GM12801 (cell line): ENCODE data around the gene SELENOI.

Source experiments
- TF ChIP-seq, protein P1 (sequence below): IDR thresholded peaks from one replicate; pipeline ENCODE4 v1.5.1; 2011; ENCODE audit warnings: control low read depth; ENCODE audit not compliant: insufficient read length; ENCODE audit errors: extremely low read depth

Gene SELENOI

DNA sequence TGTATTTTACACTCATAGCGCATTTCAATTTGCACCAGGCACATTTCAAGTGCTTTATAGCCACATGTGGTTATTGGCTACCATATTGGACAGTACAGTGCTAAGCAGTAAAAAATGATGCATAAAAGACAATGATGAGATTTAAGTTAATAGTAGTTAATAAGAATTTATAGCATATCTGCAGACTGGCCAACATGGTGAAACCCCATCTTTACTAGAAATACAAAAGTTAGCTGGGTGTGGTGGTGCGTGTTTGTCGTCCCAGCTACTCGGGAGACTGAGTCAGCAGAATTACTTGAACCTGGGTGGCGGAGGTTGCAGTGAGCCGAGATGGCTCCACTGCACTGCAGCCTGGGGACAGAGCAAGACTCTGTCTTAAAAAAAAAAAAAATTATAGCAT is 65.5 kb downstream of the SELENOI start:
- TF ChIP-seq, protein P1, sequence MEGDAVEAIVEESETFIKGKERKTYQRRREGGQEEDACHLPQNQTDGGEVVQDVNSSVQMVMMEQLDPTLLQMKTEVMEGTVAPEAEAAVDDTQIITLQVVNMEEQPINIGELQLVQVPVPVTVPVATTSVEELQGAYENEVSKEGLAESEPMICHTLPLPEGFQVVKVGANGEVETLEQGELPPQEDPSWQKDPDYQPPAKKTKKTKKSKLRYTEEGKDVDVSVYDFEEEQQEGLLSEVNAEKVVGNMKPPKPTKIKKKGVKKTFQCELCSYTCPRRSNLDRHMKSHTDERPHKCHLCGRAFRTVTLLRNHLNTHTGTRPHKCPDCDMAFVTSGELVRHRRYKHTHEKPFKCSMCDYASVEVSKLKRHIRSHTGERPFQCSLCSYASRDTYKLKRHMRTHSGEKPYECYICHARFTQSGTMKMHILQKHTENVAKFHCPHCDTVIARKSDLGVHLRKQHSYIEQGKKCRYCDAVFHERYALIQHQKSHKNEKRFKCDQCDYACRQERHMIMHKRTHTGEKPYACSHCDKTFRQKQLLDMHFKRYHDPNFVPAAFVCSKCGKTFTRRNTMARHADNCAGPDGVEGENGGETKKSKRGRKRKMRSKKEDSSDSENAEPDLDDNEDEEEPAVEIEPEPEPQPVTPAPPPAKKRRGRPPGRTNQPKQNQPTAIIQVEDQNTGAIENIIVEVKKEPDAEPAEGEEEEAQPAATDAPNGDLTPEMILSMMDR, result no peak

DNA sequence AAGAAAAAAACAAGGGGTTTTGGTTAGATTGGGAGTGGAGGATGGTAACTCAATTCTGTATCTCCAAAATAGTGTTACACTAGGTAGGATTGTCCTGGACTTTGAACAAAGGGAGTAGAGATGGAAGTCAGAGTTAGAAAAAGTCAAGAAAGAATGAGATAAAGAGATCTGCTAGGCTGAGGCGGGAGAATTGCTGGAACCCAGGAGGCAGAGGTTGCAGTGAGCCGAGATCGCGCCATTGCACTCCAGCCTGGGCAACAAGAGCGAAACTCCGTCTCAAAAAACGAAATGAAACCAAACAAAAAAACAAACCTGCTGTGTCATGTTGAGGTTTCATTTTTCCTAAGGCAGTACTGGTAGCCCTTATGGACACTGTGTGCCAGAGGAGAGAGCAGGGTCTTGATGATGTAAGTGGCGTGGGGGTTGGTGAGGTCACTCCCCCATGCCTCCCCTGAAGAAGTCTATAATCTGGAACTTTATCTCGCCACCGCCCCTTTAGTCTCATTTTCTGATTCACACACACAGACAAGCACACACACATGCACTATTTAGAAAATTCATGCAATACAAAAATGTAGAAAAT is 66.2 kb downstream of the SELENOI start:
- TF ChIP-seq, protein P1, result no peak

DNA sequence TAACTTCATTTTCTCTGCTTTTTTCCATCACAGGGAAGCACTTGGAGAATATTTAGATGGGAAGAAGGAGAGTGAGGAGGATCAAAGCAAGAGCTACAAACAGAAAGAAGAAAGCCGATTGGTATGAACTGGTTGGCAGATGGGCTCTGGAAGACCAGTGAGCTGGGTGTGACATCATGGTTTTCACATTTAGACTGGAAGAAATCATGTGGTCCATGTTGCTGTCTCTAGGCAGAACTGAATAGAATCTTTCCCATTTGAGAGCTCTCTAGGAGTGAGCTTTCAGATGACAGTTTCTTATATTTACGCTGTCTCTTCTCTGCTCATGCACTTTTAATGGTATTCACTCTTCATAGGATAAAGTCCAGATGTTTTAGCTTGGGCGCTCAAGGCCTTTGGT is 68.4 kb downstream of the SELENOI start:
- TF ChIP-seq, protein P1, result no peak

DNA sequence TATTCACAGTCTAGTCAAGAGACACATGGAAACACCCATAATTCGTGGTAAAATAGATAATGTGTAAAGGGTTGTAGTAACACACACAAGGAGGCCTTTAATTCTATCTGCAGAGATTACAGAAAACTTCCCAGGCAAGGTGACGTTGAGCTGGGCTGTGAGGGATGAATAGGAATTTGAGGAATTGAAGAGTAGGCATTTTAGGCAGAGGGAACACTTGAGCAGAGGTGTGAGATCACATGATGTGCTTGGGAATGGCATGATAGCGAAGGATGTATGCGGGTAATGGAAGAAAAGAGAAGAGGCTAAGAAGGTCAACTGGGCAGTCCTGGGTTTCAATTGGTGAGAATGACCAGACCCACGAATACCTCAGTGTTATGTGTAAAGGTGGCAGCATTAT is 76.0 kb downstream of the SELENOI start:
- TF ChIP-seq, protein P1, result no peak

DNA sequence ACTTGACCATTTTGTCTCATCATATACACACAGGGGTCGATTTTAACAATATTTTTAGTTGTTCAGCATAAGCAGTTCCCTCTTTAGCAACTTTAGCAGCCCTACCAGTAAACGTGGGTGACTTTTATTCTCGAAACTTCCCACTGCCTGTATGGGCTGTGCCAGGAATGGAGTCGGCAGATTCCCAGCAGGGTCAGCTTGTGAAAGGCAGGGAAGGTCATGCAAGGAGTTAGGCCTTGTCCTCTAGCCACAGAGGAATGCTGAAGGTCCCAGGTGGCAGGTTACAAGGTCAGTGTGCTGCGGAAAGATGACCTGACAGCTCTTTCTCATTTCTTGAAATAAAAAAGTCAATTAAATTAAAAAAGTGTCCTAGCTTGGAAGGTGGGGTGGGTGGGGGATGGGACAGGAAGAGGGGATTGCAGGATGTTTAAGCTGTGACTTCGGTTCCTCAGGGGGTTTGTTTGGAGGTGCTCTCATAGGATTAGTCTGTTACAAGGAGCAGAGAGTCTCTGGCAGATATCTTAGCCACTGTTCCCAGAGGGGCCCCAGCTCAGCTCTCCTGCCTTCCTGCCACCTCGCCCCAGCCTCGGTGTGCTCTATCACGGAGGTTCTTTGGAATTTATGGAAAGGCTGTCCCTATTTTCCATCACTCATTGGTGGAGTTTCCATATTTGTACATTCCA is 77.1 kb downstream of the SELENOI start:
- TF ChIP-seq, protein P1, result no peak

DNA sequence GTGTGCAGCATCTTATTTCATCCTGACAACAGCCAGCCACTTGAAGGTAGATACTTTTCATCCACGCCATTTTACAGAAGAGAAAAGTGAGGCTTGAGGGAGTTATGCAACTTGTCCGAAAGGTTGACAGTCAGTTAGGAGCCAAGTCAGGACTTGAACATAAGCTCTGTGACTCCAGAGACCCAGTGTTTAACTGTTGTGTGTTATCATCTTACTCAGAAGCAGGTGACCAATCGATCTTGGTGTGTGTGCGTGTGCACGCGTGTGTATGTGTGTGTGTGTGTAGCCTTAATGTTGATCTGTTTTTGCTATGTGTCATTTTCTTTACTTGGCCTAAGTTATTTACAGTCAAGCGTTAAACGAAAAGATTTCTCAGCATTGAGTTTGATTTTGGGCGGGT is 77.8 kb downstream of the SELENOI start:
- TF ChIP-seq, protein P1, result no peak

DNA sequence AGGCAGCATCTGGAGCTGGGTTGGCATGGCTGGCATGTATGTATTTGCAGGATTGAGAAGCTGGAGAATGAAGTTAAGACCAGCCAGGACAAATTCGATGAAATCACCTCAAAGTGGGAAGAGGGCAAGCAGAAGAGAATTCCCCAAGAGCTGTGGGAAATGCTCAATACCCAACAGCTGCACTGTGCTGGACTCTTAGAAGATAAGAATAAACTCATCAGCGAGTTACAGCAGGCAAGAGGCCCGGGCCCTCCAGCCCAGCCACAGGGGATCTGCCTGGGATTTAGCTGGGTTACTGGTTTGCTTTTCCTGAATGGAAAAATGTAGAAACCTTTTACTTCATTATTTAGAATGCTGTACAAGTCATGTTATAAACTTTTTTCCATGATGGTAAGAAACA is 78.3 kb downstream of the SELENOI start:
- TF ChIP-seq, protein P1, result no peak
